Astrocyte of the cerebellum (primary cell): ENCODE data around the gene MYRIP.
"Not testable (repeated sequence)": the region's sequence is repeated elsewhere in the genome, so short reads cannot be mapped to it uniquely, and the experiment has no call there.

Experiments
- DNase-seq: peaks from one replicate; pipeline ENCODE4 v3.0.0-alpha.2; 2011; ENCODE audit warnings: low read depth
- H3K4me3 ChIP-seq: 2 replicates; pipeline ENCODE4 v1.5.1; 2011; ENCODE audit warnings: mild to moderate bottlenecking, low read depth, low read length, moderate library complexity
- in situ Hi-C: cut with HindIII; loops from 2 replicates; pipeline ENCODE4 v1.10.0; 2017; ENCODE audit warnings: low sequenced_read_pairs
- TF ChIP-seq, protein P1 (sequence below): IDR thresholded peaks from 2 replicates; pipeline ENCODE4 v1.5.1; 2012; ENCODE audit warnings: low read length, low read depth, moderate library complexity, mild to moderate bottlenecking; ENCODE audit errors: missing control alignments

Gene MYRIP

DNA sequence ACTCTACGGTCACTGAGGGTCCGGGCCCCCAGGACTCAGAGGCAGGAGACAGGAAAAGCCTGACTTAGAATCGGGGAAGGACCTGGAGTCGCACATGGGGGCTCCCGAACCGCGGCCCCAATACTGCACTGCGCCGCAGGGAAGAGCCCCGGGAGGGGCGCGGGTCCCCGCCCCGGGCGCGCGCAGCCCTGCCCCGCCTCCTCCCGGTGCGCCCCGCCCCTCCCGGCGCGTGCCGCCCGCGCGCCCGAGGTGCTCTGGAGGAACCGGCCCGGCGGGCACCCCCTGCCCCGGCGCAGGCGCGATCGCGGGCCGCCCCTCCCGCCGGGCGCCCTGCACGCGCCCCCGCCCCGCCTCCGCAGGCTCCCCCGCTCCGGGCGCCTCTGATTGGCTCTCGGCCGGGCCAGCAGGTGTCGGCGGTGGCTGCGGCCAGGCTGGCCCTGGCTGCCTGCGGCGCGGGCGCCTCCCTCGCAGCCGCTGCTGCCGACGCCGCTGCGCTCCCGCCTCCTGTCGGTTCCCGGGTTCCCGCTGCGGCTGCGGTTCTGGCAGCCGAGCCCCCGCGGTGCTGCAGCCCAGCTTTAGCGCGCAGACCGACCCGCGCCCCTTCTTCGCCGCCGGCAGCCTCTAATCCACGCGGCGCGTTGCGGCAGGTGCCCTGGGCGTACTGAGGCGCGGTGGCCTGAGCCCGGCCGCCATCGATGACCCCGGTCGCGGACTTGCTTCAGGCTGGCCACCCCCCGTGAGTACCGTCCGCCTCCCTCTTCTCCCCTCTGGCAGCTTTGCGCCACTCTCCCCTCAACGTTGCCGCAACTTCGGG, at the start of gene MYRIP:
Gene MYRIP, plus strand, starts transcription at position 429 of the 814 bp plus-strand sequence. CDS start 91,208 bp downstream, outside the sequence.
- peak within 1 kb of the TSS; percentile 41 for H3K4me3 ChIP-seq
- DNase-seq, result no peak
- in situ Hi-C loops, result no loop called here
- TF ChIP-seq, protein P1, sequence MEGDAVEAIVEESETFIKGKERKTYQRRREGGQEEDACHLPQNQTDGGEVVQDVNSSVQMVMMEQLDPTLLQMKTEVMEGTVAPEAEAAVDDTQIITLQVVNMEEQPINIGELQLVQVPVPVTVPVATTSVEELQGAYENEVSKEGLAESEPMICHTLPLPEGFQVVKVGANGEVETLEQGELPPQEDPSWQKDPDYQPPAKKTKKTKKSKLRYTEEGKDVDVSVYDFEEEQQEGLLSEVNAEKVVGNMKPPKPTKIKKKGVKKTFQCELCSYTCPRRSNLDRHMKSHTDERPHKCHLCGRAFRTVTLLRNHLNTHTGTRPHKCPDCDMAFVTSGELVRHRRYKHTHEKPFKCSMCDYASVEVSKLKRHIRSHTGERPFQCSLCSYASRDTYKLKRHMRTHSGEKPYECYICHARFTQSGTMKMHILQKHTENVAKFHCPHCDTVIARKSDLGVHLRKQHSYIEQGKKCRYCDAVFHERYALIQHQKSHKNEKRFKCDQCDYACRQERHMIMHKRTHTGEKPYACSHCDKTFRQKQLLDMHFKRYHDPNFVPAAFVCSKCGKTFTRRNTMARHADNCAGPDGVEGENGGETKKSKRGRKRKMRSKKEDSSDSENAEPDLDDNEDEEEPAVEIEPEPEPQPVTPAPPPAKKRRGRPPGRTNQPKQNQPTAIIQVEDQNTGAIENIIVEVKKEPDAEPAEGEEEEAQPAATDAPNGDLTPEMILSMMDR, result no peak

DNA sequence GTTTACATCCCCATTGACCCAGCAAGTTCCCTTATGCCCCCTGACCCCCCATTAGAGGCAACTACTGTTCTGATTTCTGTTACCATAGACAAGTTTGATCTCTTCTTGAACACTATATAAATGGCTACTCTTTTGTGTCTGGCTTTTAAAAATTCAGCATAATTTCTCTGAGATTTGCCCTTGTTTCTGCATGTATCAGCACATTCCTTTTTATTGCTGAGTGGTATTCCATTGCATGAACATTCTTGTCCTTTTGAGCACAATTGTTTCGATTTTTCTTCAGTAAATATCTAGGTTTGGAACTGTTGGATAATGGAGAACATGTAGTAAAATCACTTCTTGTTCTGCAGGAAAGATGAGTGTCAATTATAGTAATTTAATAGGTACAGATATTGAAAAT, 49.1 kb upstream of the MYRIP start:
- TF ChIP-seq, protein P1, result no peak

DNA sequence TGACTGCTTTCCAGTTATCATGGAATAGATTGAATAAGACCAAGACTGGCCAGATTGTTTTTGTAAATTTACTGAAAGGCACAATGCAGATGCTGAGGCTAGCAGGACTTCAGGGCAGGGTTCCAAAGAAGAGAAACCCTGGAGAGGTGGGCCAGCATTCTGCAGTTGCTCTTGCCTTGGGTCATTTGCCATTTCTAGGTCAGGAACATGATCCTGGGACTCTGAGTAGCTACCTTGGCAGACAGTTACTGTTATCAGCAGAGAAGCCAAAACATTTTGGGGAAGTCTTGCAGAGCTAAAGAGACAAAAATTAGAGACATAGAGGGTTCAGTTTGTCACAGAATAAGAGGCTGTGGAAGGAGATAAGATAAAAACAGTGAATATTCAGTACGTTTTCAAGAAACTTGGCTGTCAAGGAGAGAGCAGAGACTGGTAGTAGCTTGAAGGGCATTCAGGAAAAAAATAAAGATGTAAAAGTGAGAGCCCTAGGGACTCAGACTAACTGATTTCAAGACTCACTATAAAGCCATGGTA, 46.8 kb upstream of the MYRIP start:
- H3K4me3 ChIP-seq, result no peak overlapping the region
- in situ Hi-C loops, result no loop called here
- TF ChIP-seq, protein P1, result no peak
- DNase-seq, result no peak

More for the DNA sequence above, 49.1 kb upstream of the MYRIP start:
- in situ Hi-C loops, result no loop called here
- H3K4me3 ChIP-seq, result no peak overlapping the region
- DNase-seq, result no peak

DNA sequence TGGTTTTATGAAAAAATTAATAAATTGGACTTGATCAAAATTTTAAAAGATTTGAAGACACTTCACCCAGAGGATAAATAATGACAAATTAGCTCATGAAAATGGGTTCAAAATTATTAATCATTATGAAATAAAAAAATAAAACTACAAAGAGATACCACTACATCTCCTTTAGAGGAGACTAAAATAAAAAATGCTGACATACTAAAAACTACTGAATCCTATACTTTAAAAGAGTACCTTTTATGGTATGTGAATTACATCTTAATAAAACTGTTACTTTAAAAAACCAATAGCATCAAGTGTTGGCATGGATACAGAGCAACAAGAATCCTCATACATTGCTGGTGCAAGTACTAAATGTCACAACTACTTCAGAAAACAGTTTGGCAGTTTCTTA, 46.0 kb upstream of the MYRIP start:
- no peak for DNase-seq
- no peak overlapping the region for H3K4me3 ChIP-seq
- TF ChIP-seq, protein P1, result no peak
- in situ Hi-C loops, result no loop called here

DNA sequence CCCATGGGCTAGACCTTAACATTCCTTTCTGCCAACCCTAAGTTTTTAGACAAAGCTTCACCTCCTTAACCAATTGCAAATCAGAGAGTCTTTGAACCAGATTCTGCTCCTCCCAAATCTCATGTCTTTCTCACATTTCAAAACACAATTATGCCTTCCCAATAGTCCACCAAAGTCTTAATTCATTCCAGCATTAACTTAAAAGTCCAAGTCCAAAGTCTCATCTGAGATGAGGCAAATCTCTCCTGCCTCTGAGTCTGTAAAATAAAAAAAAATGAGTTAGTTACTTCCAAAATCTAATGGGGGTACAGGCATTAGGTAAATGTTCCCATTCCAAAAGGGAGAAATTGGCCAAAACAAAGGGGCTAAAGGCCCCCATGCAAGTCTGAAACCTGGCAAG, 43.8 kb upstream of the MYRIP start:
- in situ Hi-C loops, result no loop called here
- no peak overlapping the region for H3K4me3 ChIP-seq
- TF ChIP-seq, protein P1, result no peak
- no peak for DNase-seq

DNA sequence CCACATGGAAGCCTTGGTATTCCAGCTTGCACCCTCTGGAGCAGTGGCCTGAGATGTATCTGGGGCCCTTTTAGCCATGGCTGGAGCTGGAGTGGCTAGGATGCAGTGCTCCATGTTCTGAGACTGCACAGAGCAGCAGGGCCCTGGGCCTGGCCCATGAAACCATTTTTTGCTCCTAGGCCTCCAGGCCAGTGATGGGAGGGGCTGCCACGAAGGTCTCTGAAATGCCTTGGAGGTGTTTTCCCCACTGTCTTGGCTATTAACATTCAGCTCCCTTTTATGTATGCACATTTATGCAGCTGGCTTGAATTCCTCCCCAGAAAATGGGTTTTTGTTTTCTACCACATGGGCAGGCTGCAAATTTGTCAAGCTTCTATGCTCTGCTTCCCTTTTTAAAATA, 43.0 kb upstream of the MYRIP start:
- TF ChIP-seq, protein P1, result no peak
- no peak overlapping the region for H3K4me3 ChIP-seq
- in situ Hi-C loops, result no loop called here
- no peak for DNase-seq

DNA sequence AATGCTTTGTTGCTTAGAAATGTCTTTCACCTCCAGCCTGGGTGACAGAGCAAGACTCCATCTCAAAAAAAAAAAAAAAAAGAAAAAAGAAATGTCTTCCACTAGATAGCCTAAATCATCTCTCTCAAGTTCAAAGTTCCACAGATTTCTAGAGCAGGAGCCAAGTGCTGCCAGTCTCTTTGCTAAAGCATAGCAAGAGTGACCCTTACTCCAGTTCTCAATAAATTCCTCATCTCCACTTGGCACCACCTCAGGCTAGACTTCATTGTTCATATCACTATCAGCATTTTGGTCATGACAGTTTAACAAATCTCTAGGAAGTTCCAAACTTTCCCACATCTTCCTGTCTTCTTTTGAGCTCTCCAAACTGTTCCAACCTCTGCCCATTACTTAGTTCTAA, 42.5 kb upstream of the MYRIP start:
- DNase-seq, in situ Hi-C loops, H3K4me3 ChIP-seq: not testable (repeated sequence)

DNA sequence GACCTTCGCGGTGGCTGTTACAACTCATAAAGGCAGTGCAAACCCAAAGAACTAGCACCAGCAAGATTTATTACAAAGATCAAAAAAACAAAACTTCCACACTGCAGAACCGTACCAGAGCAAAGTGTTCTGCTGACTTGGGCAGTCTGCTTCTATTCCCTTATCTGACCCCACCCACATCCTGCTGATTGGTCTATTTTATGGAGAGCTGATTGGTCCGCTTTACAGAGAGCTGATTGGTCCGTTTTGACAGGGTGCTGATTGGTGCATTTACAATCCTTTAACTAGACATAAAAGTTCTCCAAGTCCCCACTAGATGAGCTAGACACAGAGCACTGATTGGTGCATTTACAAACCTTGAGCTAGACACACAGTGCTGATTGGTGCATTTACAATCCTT, 31.2 kb upstream of the MYRIP start:
- DNase-seq, in situ Hi-C loops, H3K4me3 ChIP-seq: not testable (repeated sequence)
